SK-N-SH (cell line): ENCODE results near the gene TIMM17A. TPM values are rescaled to one million over a fixed set of nuclear protein-coding genes. Genes with fewer than 3 reads are reported as not detected.

Experiments used
- CTCF ChIA-PET: fragments of 300-600, 350-600 bp; formaldehyde crosslinking; extraction: SDS; loops from one replicate; lab custom pipeline; 2021; lab: Yijun Ruan, JAX
- POLR2A ChIA-PET: fragments of 350-600 bp; sonication (Branson Sonifier 250); formaldehyde crosslinking; extraction: SDS; loops from one replicate; lab custom pipeline; 2020; ENCODE audit warnings: antibody characterized with exemption, inconsistent platforms; lab: Yijun Ruan, JAX
- DNase-seq: peaks from one replicate; pipeline ENCODE4 v3.0.0; 2012
- H2AFZ ChIP-seq: fragments of 200-600 bp; sonication (generic); 2 replicates; pipeline ENCODE4 v1.8.1; 2016; ENCODE audit warnings: antibody characterized with exemption, mild to moderate bottlenecking, low read depth
- H3F3A ChIP-seq: fragments of 200-600 bp; sonication (generic); replicated peaks from 2 replicates; pipeline ENCODE3; 2016; ENCODE audit warnings: antibody characterized with exemption, mild to moderate bottlenecking; ENCODE audit not compliant: insufficient read depth
- H3K27ac ChIP-seq, 2 experiments: fragments of 200-500 bp in 1 of 2; fragments of 200-600 bp in 1 of 2; sonication (Bioruptor generic) in 1 of 2; sonication (generic), shearing (Covaris generic) in 1 of 2; 2 replicates each; pipeline versions ENCODE4 v1.5.1 to v1.6.1; 2014 to 2016; ENCODE audit warnings: low read depth in 2 of 2, inconsistent platforms in 1 of 2, low read length in 1 of 2, mild to moderate bottlenecking in 1 of 2, mixed read lengths in 1 of 2
- H3K27me3 ChIP-seq: fragments of 200-600 bp; sonication (generic), shearing (Covaris generic); 2 replicates; pipeline ENCODE4 v1.6.1; 2016; ENCODE audit warnings: mixed run types; ENCODE audit not compliant: insufficient read depth
- H3K36me3 ChIP-seq, 2 experiments: fragments of 200-500 bp in 1 of 2; fragments of 200-600 bp in 1 of 2; sonication (Bioruptor generic) in 1 of 2; sonication (generic) in 1 of 2; replicated peaks in 1 of 2; 2 replicates each; pipeline versions ENCODE3 to v1.5.1; 2014 to 2016; ENCODE audit warnings: low read length in 1 of 2, mild to moderate bottlenecking in 1 of 2; ENCODE audit not compliant: insufficient read depth in 2 of 2, control insufficient read depth in 1 of 2
- H3K4me1 ChIP-seq, 2 experiments: fragments of 200-500 bp in 1 of 2; fragments of 200-600 bp in 1 of 2; sonication (Bioruptor generic) in 1 of 2; sonication (generic), shearing (Covaris generic) in 1 of 2; 2 replicates each; pipeline versions ENCODE4 v1.5.1 to v1.6.1; 2014 to 2016; ENCODE audit warnings: low read depth in 1 of 2, low read length in 1 of 2, mixed run types in 1 of 2; ENCODE audit not compliant: insufficient read depth in 2 of 2, control insufficient read depth in 1 of 2
- H3K4me2 ChIP-seq: fragments of 200-600 bp; sonication (generic), shearing (Covaris generic); 2 replicates; pipeline ENCODE4 v1.6.1; 2017; ENCODE audit warnings: mixed run types
- H3K4me3 ChIP-seq, 2 experiments: fragments of 200-500 bp in 1 of 2; fragments of 200-600 bp in 1 of 2; sonication (Bioruptor generic) in 1 of 2; sonication (generic), shearing (Covaris generic) in 1 of 2; 2 replicates each; pipeline versions ENCODE4 v1.5.1 to v1.8.1; 2014 to 2016; ENCODE audit warnings: low read depth in 2 of 2, inconsistent platforms in 1 of 2, low read length in 1 of 2, mild to moderate bottlenecking in 1 of 2, mixed read lengths in 1 of 2, moderate library complexity in 1 of 2
- H3K79me2 ChIP-seq: fragments of 200-600 bp; sonication (generic); 2 replicates; pipeline ENCODE4 v1.8.1; 2017; ENCODE audit warnings: mild to moderate bottlenecking; ENCODE audit not compliant: insufficient read depth
- H3K9ac ChIP-seq: fragments of 200-600 bp; sonication (generic); 2 replicates; pipeline ENCODE4 v1.6.1; 2017; ENCODE audit warnings: mixed run types
- H3K9me2 ChIP-seq: fragments of 200-600 bp; sonication (generic); 2 replicates; pipeline ENCODE4 v1.6.1; 2017; ENCODE audit warnings: mixed run types
- H3K9me3 ChIP-seq: fragments of 200-600 bp; sonication (generic); 2 replicates; pipeline ENCODE4 v1.6.1; 2017; ENCODE audit warnings: mixed run types, mild to moderate bottlenecking, moderate library complexity
- H4K20me1 ChIP-seq: fragments of 200-600 bp; sonication (generic); 2 replicates; pipeline ENCODE4 v1.6.1; 2017; ENCODE audit warnings: mild to moderate bottlenecking, mixed run types; ENCODE audit not compliant: insufficient read depth
- CHD2 ChIP-seq: fragments of 150-350 bp; IDR thresholded peaks from 2 replicates; pipeline ENCODE4 v1.6.1; 2018; ENCODE audit warnings: low read length; ENCODE audit not compliant: partially characterized antibody
- ELF1 ChIP-seq: IDR thresholded peaks from 2 replicates; pipeline ENCODE4 v1.4.0; 2012
- EP300 ChIP-seq, 2 experiments: IDR thresholded peaks; 2 replicates each; pipeline versions ENCODE4 v1.4.0 to v1.6.1; 2012; ENCODE audit warnings: borderline replicate concordance in 1 of 2, low read depth in 1 of 2, low read length in 1 of 2
- EZH2phosphoT487 ChIP-seq: fragments of 200-600 bp; sonication (generic); IDR thresholded peaks from 2 replicates; pipeline ENCODE4 v1.6.1; 2017; ENCODE audit warnings: low read depth, mixed run types, mild to moderate bottlenecking, antibody characterized with exemption, moderate library complexity, borderline replicate concordance
- FOXJ3 ChIP-seq: sonication (generic); formaldehyde crosslinking; IDR thresholded peaks from 2 replicates; pipeline ENCODE4 v1.5.1; 2020; ENCODE audit warnings: mild to moderate bottlenecking, missing genetic modification reagents
- FOXM1 ChIP-seq: IDR thresholded peaks from 2 replicates; pipeline ENCODE4 v1.4.0; 2012; ENCODE audit warnings: low read depth, mild to moderate bottlenecking
- JUND ChIP-seq: IDR thresholded peaks from 2 replicates; pipeline ENCODE4 v1.4.0; 2012
- MEF2A ChIP-seq: IDR thresholded peaks from 2 replicates; pipeline ENCODE4 v1.4.0; 2012; ENCODE audit warnings: low read depth, borderline replicate concordance
- MXI1 ChIP-seq: IDR thresholded peaks from 2 replicates; pipeline ENCODE4 v1.6.1; 2012; ENCODE audit warnings: mild to moderate bottlenecking, low read depth, low read length, improper control_type of control experiment
- NFIC ChIP-seq: IDR thresholded peaks from 2 replicates; pipeline ENCODE4 v1.4.0; 2012; ENCODE audit warnings: borderline replicate concordance
- RFX5 ChIP-seq: IDR thresholded peaks from 2 replicates; pipeline ENCODE4 v1.6.1; 2012; ENCODE audit warnings: mild to moderate bottlenecking, improper control_type of control experiment, low read length
- SIN3A ChIP-seq: IDR thresholded peaks from 2 replicates; pipeline ENCODE4 v1.6.1; 2012; ENCODE audit warnings: low read depth, mild to moderate bottlenecking, low read length, moderate library complexity, borderline replicate concordance
- SMC3 ChIP-seq: IDR thresholded peaks from 2 replicates; pipeline ENCODE4 v1.6.1; 2012; ENCODE audit warnings: low read depth, low read length, improper control_type of control experiment
- TAF1 ChIP-seq: IDR thresholded peaks from 2 replicates; pipeline ENCODE4 v1.6.1; 2012; ENCODE audit warnings: low read depth, mild to moderate bottlenecking, low read length, moderate library complexity, borderline replicate concordance
- TCF12 ChIP-seq: IDR thresholded peaks from 2 replicates; pipeline ENCODE4 v1.4.0; 2012
- YY1 ChIP-seq: IDR thresholded peaks from 2 replicates; pipeline ENCODE4 v1.4.0; 2012; ENCODE audit warnings: low read depth, mild to moderate bottlenecking
- WGBS: methylation state at CpG from one replicate; pipeline ENCODE4 v1.1.6; 2017; ENCODE audit warnings: low lambda C conversion rate; 5-methylcytosine and 5-hydroxymethylcytosine counted together
- polyA plus RNA-seq, 3 experiments: library from polyadenylated mRNA; depleted of rRNA; stranded (reverse); fragments of >200 nt; gene quantifications; 2 replicates each; pipeline ENCODE4 v1.2.3, GENCODE V29; 2012
- TF ChIP-seq, protein P1 (sequence below): IDR thresholded peaks from 2 replicates; pipeline ENCODE4 v1.4.0; 2012; ENCODE audit warnings: low read depth
- TF ChIP-seq, protein P2 (sequence below): IDR thresholded peaks from 2 replicates; pipeline ENCODE4 v1.4.0; 2012; ENCODE audit warnings: low read depth, borderline replicate concordance
- TF ChIP-seq, protein P3 (sequence below): IDR thresholded peaks from 2 replicates; pipeline ENCODE4 v1.4.0; 2012; ENCODE audit warnings: low read depth, borderline replicate concordance
- TF ChIP-seq, protein P4 (sequence below): fragments of 150-350 bp; IDR thresholded peaks from 2 replicates; pipeline ENCODE4 v1.6.1; 2017; ENCODE audit warnings: antibody characterized with exemption, low read length, low read depth, borderline replicate concordance
- TF ChIP-seq, protein P5 (sequence below): IDR thresholded peaks from 2 replicates; pipeline ENCODE4 v1.6.1; 2012; ENCODE audit warnings: mild to moderate bottlenecking, low read depth, low read length, moderate library complexity

TIMM17A gene
- polyA plus RNA-seq, 1 of the 3 experiments (the other 2 are of a cell fraction) = 33.6 TPM

DNA sequence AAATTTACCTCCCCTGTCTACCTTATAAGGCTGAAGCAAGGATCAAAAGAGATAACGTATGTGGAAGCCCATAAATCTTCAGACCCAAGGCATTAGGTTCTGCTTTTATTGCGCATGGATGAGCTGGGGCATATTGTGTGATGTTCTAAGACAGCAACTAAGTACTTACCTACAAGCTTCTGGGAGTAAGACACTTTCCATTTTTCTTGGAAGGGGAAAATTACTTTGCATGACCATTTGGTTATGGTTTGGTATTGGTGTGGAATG, 30.1 kb upstream of the TIMM17A start:
- TF ChIP-seq TAF1 (no peak), YY1 (no peak), MXI1 (no peak), JUND (no peak), CHD2 (no peak), MEF2A (no peak), FOXM1 (no peak), ELF1 (no peak), TCF12 (no peak), RFX5 (no peak)
- TF ChIP-seq, protein P1, sequence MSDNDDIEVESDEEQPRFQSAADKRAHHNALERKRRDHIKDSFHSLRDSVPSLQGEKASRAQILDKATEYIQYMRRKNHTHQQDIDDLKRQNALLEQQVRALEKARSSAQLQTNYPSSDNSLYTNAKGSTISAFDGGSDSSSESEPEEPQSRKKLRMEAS = no peak
- TF ChIP-seq, protein P2, sequence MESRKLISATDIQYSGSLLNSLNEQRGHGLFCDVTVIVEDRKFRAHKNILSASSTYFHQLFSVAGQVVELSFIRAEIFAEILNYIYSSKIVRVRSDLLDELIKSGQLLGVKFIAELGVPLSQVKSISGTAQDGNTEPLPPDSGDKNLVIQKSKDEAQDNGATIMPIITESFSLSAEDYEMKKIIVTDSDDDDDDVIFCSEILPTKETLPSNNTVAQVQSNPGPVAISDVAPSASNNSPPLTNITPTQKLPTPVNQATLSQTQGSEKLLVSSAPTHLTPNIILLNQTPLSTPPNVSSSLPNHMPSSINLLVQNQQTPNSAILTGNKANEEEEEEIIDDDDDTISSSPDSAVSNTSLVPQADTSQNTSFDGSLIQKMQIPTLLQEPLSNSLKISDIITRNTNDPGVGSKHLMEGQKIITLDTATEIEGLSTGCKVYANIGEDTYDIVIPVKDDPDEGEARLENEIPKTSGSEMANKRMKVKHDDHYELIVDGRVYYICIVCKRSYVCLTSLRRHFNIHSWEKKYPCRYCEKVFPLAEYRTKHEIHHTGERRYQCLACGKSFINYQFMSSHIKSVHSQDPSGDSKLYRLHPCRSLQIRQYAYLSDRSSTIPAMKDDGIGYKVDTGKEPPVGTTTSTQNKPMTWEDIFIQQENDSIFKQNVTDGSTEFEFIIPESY = no peak
- TF ChIP-seq, protein P3, sequence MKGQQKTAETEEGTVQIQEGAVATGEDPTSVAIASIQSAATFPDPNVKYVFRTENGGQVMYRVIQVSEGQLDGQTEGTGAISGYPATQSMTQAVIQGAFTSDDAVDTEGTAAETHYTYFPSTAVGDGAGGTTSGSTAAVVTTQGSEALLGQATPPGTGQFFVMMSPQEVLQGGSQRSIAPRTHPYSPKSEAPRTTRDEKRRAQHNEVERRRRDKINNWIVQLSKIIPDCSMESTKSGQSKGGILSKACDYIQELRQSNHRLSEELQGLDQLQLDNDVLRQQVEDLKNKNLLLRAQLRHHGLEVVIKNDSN = no peak
- TF ChIP-seq, all 33 proteins: peak for 0
- DNase-seq = no peak
- Histone ChIP-seq H2AFZ (no peak overlapping the region), H3K36me3 (no peaks in the 10 kb centered on the region), H3K9me3 (no peaks in the 10 kb centered on the region), H3K9me2 (no peaks in the 10 kb centered on the region), H3K27me3 (no peaks in the 10 kb centered on the region), H3K79me2 (no peaks in the 10 kb centered on the region), H3K4me3 (no peak overlapping the region), H3K4me2 (no peak overlapping the region), H3K27ac (no peak overlapping the region), H3K9ac (no peak overlapping the region), H3K4me1 (no peaks in the 10 kb centered on the region), H3F3A (no peaks in the 10 kb centered on the region), H4K20me1 (no peaks in the 10 kb centered on the region)
- ChIA-PET CTCF (interaction anchor here (0.8 kb wide), 1 partner anchor 29 kb away, joined by 4 read pairs; no protein-coding TSS in a partner anchor), POLR2A (interaction anchor here (0.6 kb wide), 1 partner anchor 30 kb away, joined by 3 read pairs; no protein-coding TSS in a partner anchor)
- WGBS = 86% methylated on average over 2 of the region's 2 CpGs

DNA sequence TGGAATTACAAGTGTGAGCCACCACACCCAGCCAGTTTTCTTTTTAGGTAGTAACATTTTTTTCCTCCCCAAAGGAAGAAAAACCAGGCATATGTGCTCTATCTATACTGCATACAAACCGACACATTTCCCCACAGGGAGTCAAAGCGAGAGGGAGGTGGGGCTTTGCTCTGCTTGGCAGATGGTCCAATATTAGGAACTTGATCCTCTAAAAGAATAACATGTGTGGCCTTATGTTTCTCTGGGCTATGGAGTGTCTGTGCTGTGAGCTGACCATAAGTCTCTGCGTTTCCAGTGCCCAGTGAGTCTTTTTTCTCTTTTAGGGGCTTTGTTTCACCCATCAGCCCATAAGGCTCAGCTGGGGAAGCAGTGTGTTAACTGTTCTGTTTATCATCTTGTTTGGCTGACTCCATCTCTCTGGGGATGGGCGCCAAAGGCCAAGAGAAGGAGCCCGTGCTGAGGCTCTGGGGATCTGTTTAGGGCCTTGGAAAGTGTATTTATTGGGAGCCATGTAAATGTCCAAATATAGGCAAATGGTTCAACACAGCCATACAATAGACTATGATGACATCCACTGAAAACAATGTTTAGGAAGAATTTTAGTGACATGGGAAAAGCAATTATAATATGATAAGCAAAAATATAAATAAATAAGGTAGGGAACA, 29.2 kb upstream of the TIMM17A start:
- Histone ChIP-seq H3K4me1 (no peaks in the 10 kb centered on the region), H3K9ac (no peak overlapping the region), H3F3A (no peaks in the 10 kb centered on the region), H3K36me3 (no peaks in the 10 kb centered on the region), H3K4me2 (no peak overlapping the region), H3K79me2 (no peaks in the 10 kb centered on the region), H3K4me3 (no peak overlapping the region), H3K27ac (no peak overlapping the region), H3K27me3 (no peaks in the 10 kb centered on the region), H3K9me3 (no peaks in the 10 kb centered on the region), H2AFZ (no peak overlapping the region), H4K20me1 (no peaks in the 10 kb centered on the region), H3K9me2 (no peaks in the 10 kb centered on the region)
- no peak for TF ChIP-seq SIN3A
- TF ChIP-seq, protein P4, sequence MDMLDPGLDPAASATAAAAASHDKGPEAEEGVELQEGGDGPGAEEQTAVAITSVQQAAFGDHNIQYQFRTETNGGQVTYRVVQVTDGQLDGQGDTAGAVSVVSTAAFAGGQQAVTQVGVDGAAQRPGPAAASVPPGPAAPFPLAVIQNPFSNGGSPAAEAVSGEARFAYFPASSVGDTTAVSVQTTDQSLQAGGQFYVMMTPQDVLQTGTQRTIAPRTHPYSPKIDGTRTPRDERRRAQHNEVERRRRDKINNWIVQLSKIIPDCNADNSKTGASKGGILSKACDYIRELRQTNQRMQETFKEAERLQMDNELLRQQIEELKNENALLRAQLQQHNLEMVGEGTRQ = no peak
- TF ChIP-seq FOXJ3 (CRISPR knock-in tag) = no peak
- TF ChIP-seq EZH2phosphoT487 = no peak
- no peak for TF ChIP-seq RFX5
- no peak for TF ChIP-seq MEF2A
- TF ChIP-seq EP300 (IDR thresholded peaks at IDR 0.05; ENCODE audit: borderline replicate concordance in 1 of 2, low read depth in 1 of 2, low read length in 1 of 2) = no peak
- TF ChIP-seq MXI1 = no peak
- no peak for TF ChIP-seq ELF1
- TF ChIP-seq, protein P5, sequence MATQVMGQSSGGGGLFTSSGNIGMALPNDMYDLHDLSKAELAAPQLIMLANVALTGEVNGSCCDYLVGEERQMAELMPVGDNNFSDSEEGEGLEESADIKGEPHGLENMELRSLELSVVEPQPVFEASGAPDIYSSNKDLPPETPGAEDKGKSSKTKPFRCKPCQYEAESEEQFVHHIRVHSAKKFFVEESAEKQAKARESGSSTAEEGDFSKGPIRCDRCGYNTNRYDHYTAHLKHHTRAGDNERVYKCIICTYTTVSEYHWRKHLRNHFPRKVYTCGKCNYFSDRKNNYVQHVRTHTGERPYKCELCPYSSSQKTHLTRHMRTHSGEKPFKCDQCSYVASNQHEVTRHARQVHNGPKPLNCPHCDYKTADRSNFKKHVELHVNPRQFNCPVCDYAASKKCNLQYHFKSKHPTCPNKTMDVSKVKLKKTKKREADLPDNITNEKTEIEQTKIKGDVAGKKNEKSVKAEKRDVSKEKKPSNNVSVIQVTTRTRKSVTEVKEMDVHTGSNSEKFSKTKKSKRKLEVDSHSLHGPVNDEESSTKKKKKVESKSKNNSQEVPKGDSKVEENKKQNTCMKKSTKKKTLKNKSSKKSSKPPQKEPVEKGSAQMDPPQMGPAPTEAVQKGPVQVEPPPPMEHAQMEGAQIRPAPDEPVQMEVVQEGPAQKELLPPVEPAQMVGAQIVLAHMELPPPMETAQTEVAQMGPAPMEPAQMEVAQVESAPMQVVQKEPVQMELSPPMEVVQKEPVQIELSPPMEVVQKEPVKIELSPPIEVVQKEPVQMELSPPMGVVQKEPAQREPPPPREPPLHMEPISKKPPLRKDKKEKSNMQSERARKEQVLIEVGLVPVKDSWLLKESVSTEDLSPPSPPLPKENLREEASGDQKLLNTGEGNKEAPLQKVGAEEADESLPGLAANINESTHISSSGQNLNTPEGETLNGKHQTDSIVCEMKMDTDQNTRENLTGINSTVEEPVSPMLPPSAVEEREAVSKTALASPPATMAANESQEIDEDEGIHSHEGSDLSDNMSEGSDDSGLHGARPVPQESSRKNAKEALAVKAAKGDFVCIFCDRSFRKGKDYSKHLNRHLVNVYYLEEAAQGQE = no peak
- TF ChIP-seq SMC3 = no peak
- no peak for TF ChIP-seq NFIC
- ChIA-PET CTCF (interaction anchor here (1.0 kb wide), 1 partner anchor 20 kb away, joined by 3 read pairs; the partner anchor contains the start of gene LMOD1), POLR2A (no interaction called here)
- WGBS = 92% methylated on average over 5 of the region's 5 CpGs
- no peak for DNase-seq
